HCT116 (cell line): Measurements from ENCODE around the gene EIF2A. TPM values are rescaled to one million over a fixed set of nuclear protein-coding genes. Genes with fewer than 3 reads are reported as not detected.
A peak's percentile ranks its signal among the peaks of the same experiment; 100 is the strongest.

ENCODE experiments used
- ATAC-seq: fragments of 200-7000 bp; cut with Tn5 transposase; 2 replicates; pipeline ENCODE4 v1.9.1; 2020; ENCODE audit warnings: mild to moderate bottlenecking, moderate library complexity
- BruUV-seq: library from RNA; stranded (reverse); fragments of 400-500 nt; replicated peaks from 2 replicates; lab custom pipeline; 2021; lab: Mats Ljungman, UMichigan
- CTCF ChIA-PET: fragments of 300-600 bp; sonication (Branson Sonifier 250); formaldehyde crosslinking; loops from one replicate; lab custom pipeline; 2021; ENCODE audit warnings: antibody characterized with exemption; lab: Charles Lee
- POLR2A ChIA-PET: fragments of 300-600, 350-600 bp; sonication (Branson Sonifier 250); formaldehyde crosslinking; loops from one replicate; lab custom pipeline; 2021; ENCODE audit warnings: antibody characterized with exemption; lab: Charles Lee
- RAD21 ChIA-PET, 2 experiments: fragments of 300-600 bp; sonication (Branson Sonifier 250); formaldehyde crosslinking; loops; one replicate each; lab custom pipeline; 2023; ENCODE audit warnings: low total read pairs in 2 of 2; ENCODE audit not compliant: uncharacterized antibody in 2 of 2, unreplicated experiment in 2 of 2, low non-redundant PET in 1 of 2; lab: Charles Lee
- DNase-seq: peaks from one replicate; pipeline ENCODE4 v3.0.0-alpha.2; 2010; ENCODE audit warnings: low read depth, low spot score
- H2AFZ ChIP-seq: fragments of 200-600 bp; shearing (Covaris generic), sonication (generic); 2 replicates; pipeline ENCODE4 v1.6.1; 2017; ENCODE audit warnings: low read depth, mixed run types, mixed read lengths, antibody characterized with exemption, low read length; ENCODE audit not compliant: poor library complexity, severe bottlenecking
- H3K27ac ChIP-seq: 2 replicates; pipeline ENCODE4 v1.5.1; 2012; ENCODE audit warnings: low read depth, low read length
- H3K27me3 ChIP-seq: fragments of 200-600 bp; sonication (generic); 2 replicates; pipeline ENCODE4 v1.6.1; 2016; ENCODE audit warnings: mixed run types, low read length, mixed read lengths; ENCODE audit not compliant: insufficient read depth
- H3K36me3 ChIP-seq, 2 experiments: fragments of 200-500 bp in 1 of 2; fragments of 200-600 bp in 1 of 2; sonication (Bioruptor generic) in 1 of 2; sonication (generic) in 1 of 2; 2 replicates each; pipeline versions ENCODE4 v1.5.1 to v1.6.1; 2014 to 2016; ENCODE audit warnings: low read length in 2 of 2, inconsistent platforms in 1 of 2, mixed read lengths in 1 of 2, mixed run types in 1 of 2; ENCODE audit not compliant: insufficient read depth in 2 of 2, control insufficient read depth in 1 of 2
- H3K4me1 ChIP-seq, 2 experiments: fragments of 200-600 bp in 1 of 2; sonication (generic) in 1 of 2; 2 replicates each; pipeline versions ENCODE4 v1.5.1 to v1.6.1; 2012 to 2017; ENCODE audit warnings: low read length in 2 of 2, inconsistent platforms in 1 of 2, mild to moderate bottlenecking in 1 of 2, mixed read lengths in 1 of 2, mixed run types in 1 of 2, moderate library complexity in 1 of 2; ENCODE audit not compliant: insufficient read depth in 2 of 2, control insufficient read depth in 1 of 2
- H3K4me2 ChIP-seq: fragments of 200-600 bp; sonication (generic); 2 replicates; pipeline ENCODE4 v1.6.1; 2017; ENCODE audit warnings: mixed run types, low read length, mixed read lengths
- H3K4me3 ChIP-seq, 2 experiments: fragments of 200-600 bp in 1 of 2; sonication (generic) in 1 of 2; replicated peaks in 1 of 2; 2 replicates each; pipeline ENCODE4 v1.5.1; 2011 to 2016; ENCODE audit warnings: low read length in 2 of 2, control low read depth in 1 of 2, low read depth in 1 of 2, mild to moderate bottlenecking in 1 of 2, mixed read lengths in 1 of 2, mixed run types in 1 of 2
- H3K79me2 ChIP-seq: fragments of 200-600 bp; sonication (generic); 2 replicates; pipeline ENCODE4 v1.6.1; 2017; ENCODE audit warnings: mild to moderate bottlenecking, mixed run types, low read length, moderate library complexity, mixed read lengths; ENCODE audit not compliant: insufficient read depth
- H3K9ac ChIP-seq: fragments of 200-600 bp; sonication (generic); 2 replicates; pipeline ENCODE4 v1.6.1; 2016; ENCODE audit warnings: low read length, mixed read lengths
- H3K9me2 ChIP-seq: fragments of 200-600 bp; sonication (generic), shearing (Covaris generic); 2 replicates; pipeline ENCODE4 v1.6.1; 2017; ENCODE audit warnings: mixed run types, mild to moderate bottlenecking, moderate library complexity; ENCODE audit not compliant: insufficient read depth
- H3K9me3 ChIP-seq, 2 experiments: fragments of 200-500 bp in 1 of 2; fragments of 200-600 bp in 1 of 2; sonication (Bioruptor generic) in 1 of 2; sonication (generic) in 1 of 2; 2 replicates each; pipeline ENCODE4 v1.6.1; 2014 to 2017; ENCODE audit warnings: low read length in 2 of 2, mixed read lengths in 2 of 2, inconsistent platforms in 1 of 2, low read depth in 1 of 2, mild to moderate bottlenecking in 1 of 2, mixed run types in 1 of 2, moderate library complexity in 1 of 2; ENCODE audit not compliant: control insufficient read depth in 1 of 2, insufficient read depth in 1 of 2
- H4K20me1 ChIP-seq: fragments of 200-600 bp; sonication (generic), shearing (Covaris generic); 2 replicates; pipeline ENCODE4 v1.6.1; 2017; ENCODE audit warnings: mixed run types, mild to moderate bottlenecking, moderate library complexity; ENCODE audit not compliant: insufficient read depth
- CBX3 ChIP-seq: IDR thresholded peaks from 2 replicates; pipeline ENCODE4 v1.6.1; 2012; ENCODE audit warnings: low read depth
- EGR1 ChIP-seq: IDR thresholded peaks from 2 replicates; pipeline ENCODE4 v1.6.1; 2012; ENCODE audit warnings: low read depth
- ELF1 ChIP-seq: IDR thresholded peaks from 2 replicates; pipeline ENCODE4 v1.6.1; 2012; ENCODE audit warnings: low read depth, borderline replicate concordance
- EZH2 ChIP-seq: fragments of 200-600 bp; sonication (generic); IDR thresholded peaks from 2 replicates; pipeline ENCODE4 v1.6.1; 2017; ENCODE audit warnings: antibody characterized with exemption, mixed run types
- EZH2phosphoT487 ChIP-seq: fragments of 200-600 bp; IDR thresholded peaks from 2 replicates; pipeline ENCODE4 v1.6.1; 2018; ENCODE audit warnings: antibody characterized with exemption, borderline replicate concordance
- FOSL1 ChIP-seq: IDR thresholded peaks from 2 replicates; pipeline ENCODE4 v1.6.1; 2012; ENCODE audit warnings: low read depth
- JUND ChIP-seq: IDR thresholded peaks from 2 replicates; pipeline ENCODE4 v1.6.1; 2012
- MAX ChIP-seq: IDR thresholded peaks from 2 replicates; pipeline ENCODE4 v1.6.1; 2012
- POLR2A ChIP-seq: IDR thresholded peaks from 2 replicates; pipeline ENCODE4 v1.7.0; 2011; ENCODE audit warnings: borderline replicate concordance; ENCODE audit not compliant: insufficient read depth, insufficient read length; ENCODE audit errors: extremely low read depth
- POLR2AphosphoS5 ChIP-seq: IDR thresholded peaks from 2 replicates; pipeline ENCODE4 v1.6.1; 2011; ENCODE audit warnings: mild to moderate bottlenecking, low read depth, low read length, moderate library complexity
- RAD21 ChIP-seq: IDR thresholded peaks from 2 replicates; pipeline ENCODE4 v1.6.1; 2012; ENCODE audit warnings: low read depth, mild to moderate bottlenecking
- REST ChIP-seq: IDR thresholded peaks from 2 replicates; pipeline ENCODE4 v1.6.1; 2012; ENCODE audit warnings: low read depth
- SIN3A ChIP-seq: IDR thresholded peaks from 2 replicates; pipeline ENCODE4 v1.6.1; 2012; ENCODE audit warnings: low read depth
- SP1 ChIP-seq: IDR thresholded peaks from 2 replicates; pipeline ENCODE4 v1.6.1; 2012; ENCODE audit warnings: low read depth
- SRF ChIP-seq: IDR thresholded peaks from 2 replicates; pipeline ENCODE4 v1.6.1; 2012; ENCODE audit warnings: low read depth
- TCF7L2 ChIP-seq: IDR thresholded peaks from 2 replicates; pipeline ENCODE4 v1.7.0; 2011; ENCODE audit warnings: borderline replicate concordance, inconsistent platforms; ENCODE audit not compliant: insufficient read depth, insufficient read length; ENCODE audit errors: extremely low read depth
- YY1 ChIP-seq: IDR thresholded peaks from 2 replicates; pipeline ENCODE4 v1.6.1; 2011; ENCODE audit warnings: low read length, low read depth, moderate library complexity, mild to moderate bottlenecking; ENCODE audit not compliant: insufficient replicate concordance; ENCODE audit errors: extremely low read depth
- ZFX ChIP-seq: fragments of 450-650 bp; IDR thresholded peaks from 2 replicates; pipeline ENCODE4 v1.6.1; 2017
- intact Hi-C: fragments of 100-400 bp; cut with micrococcal nuclease; formaldehyde crosslinking; loops from 2 replicates; pipeline ENCODE4 v1.10.0; 2022
- total RNA-seq: library from RNA; stranded (reverse); gene quantifications from one replicate; pipeline ENCODE4 v1.2.1, GENCODE V29; 2021; ENCODE audit not compliant: unreplicated experiment
- TF ChIP-seq, protein P1 (sequence below): IDR thresholded peaks from 2 replicates; pipeline ENCODE4 v1.6.1; 2011; ENCODE audit warnings: mild to moderate bottlenecking, low read length, moderate library complexity; ENCODE audit not compliant: insufficient replicate concordance; ENCODE audit errors: extremely low read depth
- TF ChIP-seq, protein P2 (sequence below), 3 experiments: fragments of 200-600 bp in 1 of 3; sonication (generic) in 1 of 3; IDR thresholded peaks in 2 of 3; conservative IDR thresholded peaks in 1 of 3; 2 replicates each; pipeline ENCODE4 v1.5.1; 2012 to 2017; ENCODE audit warnings: low read depth in 2 of 3, low read length in 2 of 3, antibody characterized with exemption in 1 of 3, borderline replicate concordance in 1 of 3, control low read depth in 1 of 3, mild to moderate bottlenecking in 1 of 3, mixed read lengths in 1 of 3, mixed run types in 1 of 3, moderate library complexity in 1 of 3; ENCODE audit not compliant: insufficient read depth in 1 of 3

Gene EIF2A
- total RNA-seq, 1 experiment from 2014 or later = 126 TPM

DNA sequence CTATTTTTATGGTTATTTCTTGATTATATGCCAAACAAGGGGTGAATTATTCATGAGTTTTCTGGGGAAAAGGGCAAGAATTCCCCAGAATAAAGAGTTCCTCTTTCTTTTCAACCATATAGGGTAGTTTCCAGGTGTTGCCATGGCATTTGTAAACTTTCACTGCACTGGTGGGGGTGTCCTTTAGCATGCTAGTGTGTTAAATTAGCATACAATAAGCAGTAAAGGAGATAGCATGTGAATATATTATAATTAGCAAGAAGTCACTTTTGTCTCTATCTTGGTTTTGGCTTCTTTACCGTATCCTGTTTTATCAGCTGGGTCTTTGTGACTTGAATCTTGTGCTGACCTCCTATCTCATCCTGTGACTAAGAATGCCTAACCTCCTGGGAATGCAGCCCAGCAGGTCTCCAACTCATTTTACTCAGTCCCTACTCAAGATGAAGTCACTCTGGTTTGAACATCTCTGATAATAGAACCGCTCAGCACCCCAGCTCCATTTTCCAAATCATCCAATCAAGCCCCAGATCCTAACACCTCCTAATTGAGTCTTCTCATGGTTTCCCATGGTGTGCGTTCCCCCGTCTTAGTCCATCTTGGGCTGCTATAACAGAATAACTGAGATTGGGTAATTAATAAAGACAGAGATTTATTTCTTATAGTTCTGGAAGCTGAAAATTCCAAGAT lies 53.2 kb downstream of the EIF2A start:
- intact Hi-C loops = loop anchor here (5.0 kb wide), 2 partner anchors 52 to 163 kb away; partner anchors contain the start of genes EIF2A, SERP1 and SIAH2
- no peaks in the 10 kb centered on the region for H3K27me3 ChIP-seq
- CTCF ChIA-PET = no interaction called here
- peak overlapping the region; percentile 60 for H3K4me2 ChIP-seq
- no peaks in the 10 kb centered on the region for H4K20me1 ChIP-seq
- no TSS peak for BruUV-seq
- no peak overlapping the region for H2AFZ ChIP-seq
- DNase-seq (peak; percentile 64), ATAC-seq (peak; percentile 41)
- H3K36me3 ChIP-seq = no peaks in the 10 kb centered on the region
- no peaks in the 10 kb centered on the region for H3K9me2 ChIP-seq
- POLR2A ChIA-PET = no interaction called here
- H3K79me2 ChIP-seq = peaks cover 90% of the 10 kb centered on the region
- peaks cover 15 to 48% of the 10 kb centered on the region in 2 experiments for H3K4me1 ChIP-seq
- no peaks in the 10 kb centered on the region for H3K9me3 ChIP-seq
- peak overlapping the region; percentile 44 for H3K9ac ChIP-seq
- RAD21 ChIA-PET = no interaction called here
- H3K4me3 ChIP-seq = peak overlapping the region in 1 of 2 experiments; percentile 26; a peak in 2 of 4 replicates
- peak overlapping the region; percentile 28; the same call in 1 of the 2 replicates for H3K27ac ChIP-seq
- TF ChIP-seq, protein P1, sequence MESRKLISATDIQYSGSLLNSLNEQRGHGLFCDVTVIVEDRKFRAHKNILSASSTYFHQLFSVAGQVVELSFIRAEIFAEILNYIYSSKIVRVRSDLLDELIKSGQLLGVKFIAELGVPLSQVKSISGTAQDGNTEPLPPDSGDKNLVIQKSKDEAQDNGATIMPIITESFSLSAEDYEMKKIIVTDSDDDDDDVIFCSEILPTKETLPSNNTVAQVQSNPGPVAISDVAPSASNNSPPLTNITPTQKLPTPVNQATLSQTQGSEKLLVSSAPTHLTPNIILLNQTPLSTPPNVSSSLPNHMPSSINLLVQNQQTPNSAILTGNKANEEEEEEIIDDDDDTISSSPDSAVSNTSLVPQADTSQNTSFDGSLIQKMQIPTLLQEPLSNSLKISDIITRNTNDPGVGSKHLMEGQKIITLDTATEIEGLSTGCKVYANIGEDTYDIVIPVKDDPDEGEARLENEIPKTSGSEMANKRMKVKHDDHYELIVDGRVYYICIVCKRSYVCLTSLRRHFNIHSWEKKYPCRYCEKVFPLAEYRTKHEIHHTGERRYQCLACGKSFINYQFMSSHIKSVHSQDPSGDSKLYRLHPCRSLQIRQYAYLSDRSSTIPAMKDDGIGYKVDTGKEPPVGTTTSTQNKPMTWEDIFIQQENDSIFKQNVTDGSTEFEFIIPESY = no peak
- TF ChIP-seq RAD21 (no peak), EZH2phosphoT487 (no peak), CBX3 (0 out of 2 replicates have a peak, but pooled peaks have one; percentile 15), ELF1 (no peak), ZFX (no peak), POLR2AphosphoS5 (no peak), POLR2A (no peak), SRF (peak; percentile 20; the same call in 1 of the 2 replicates), JUND (peak; percentile 83), REST (no peak), YY1 (peak; percentile 43), EGR1 (no peak), EZH2 (no peak), TCF7L2 (no peak), SIN3A (no peak; the same call in 1 of the 2 replicates), FOSL1 (peak; percentile 90), MAX (no peak), SP1 (peak; percentile 88)
- TF ChIP-seq, protein P2, sequence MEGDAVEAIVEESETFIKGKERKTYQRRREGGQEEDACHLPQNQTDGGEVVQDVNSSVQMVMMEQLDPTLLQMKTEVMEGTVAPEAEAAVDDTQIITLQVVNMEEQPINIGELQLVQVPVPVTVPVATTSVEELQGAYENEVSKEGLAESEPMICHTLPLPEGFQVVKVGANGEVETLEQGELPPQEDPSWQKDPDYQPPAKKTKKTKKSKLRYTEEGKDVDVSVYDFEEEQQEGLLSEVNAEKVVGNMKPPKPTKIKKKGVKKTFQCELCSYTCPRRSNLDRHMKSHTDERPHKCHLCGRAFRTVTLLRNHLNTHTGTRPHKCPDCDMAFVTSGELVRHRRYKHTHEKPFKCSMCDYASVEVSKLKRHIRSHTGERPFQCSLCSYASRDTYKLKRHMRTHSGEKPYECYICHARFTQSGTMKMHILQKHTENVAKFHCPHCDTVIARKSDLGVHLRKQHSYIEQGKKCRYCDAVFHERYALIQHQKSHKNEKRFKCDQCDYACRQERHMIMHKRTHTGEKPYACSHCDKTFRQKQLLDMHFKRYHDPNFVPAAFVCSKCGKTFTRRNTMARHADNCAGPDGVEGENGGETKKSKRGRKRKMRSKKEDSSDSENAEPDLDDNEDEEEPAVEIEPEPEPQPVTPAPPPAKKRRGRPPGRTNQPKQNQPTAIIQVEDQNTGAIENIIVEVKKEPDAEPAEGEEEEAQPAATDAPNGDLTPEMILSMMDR (IDR thresholded peaks at IDR 0.05 in 2 of 3, conservative IDR thresholded peaks at IDR 0.05 in 1 of 3; ENCODE audit: borderline replicate concordance in 1 of 3, insufficient read depth in 1 of 3, low read depth in 2 of 3, low read length in 2 of 3) = no peak
